OCI-LY1 (cell line): Measurements from ENCODE around the gene DNAJC5G.

Experiments used
- CTCF ChIP-seq: fragments of 200-600 bp; sonication (generic), shearing (Covaris generic); IDR thresholded peaks from 2 replicates; pipeline ENCODE4 v1.5.1; 2017; ENCODE audit warnings: mild to moderate bottlenecking, antibody characterized with exemption, low read length, moderate library complexity, mixed read lengths
- EZH2 ChIP-seq: fragments of 200-600 bp; sonication (generic), shearing (Covaris generic); IDR thresholded peaks from 2 replicates; pipeline ENCODE4 v1.8.0; 2017; ENCODE audit warnings: borderline replicate concordance, mixed run types, mild to moderate bottlenecking, antibody characterized with exemption, low read length, moderate library complexity, mixed read lengths

GRCh38 chr2:27275211-27276150 lies at the start of gene DNAJC5G:
- TF ChIP-seq CTCF, result no peak
- TF ChIP-seq EZH2, result no peak
